Mesenchymal stem cell (in vitro differentiated cells and primary cell): ENCODE data around the gene ZDHHC16.

Experiments
- DNase-seq: peaks from one replicate; pipeline ENCODE4 v3.0.0-alpha.2; 2013
- H2AFZ ChIP-seq: one replicate; pipeline ENCODE4 v1.6.1; 2013; ENCODE audit warnings: low read depth, mild to moderate bottlenecking, control low read depth, inconsistent platforms, low read length, moderate library complexity
- H2AK5ac ChIP-seq: 2 replicates; pipeline ENCODE4 v1.6.1; 2013; ENCODE audit warnings: low read length, moderate library complexity, mild to moderate bottlenecking, inconsistent platforms; ENCODE audit not compliant: severe bottlenecking
- H2BK120ac ChIP-seq: one replicate; pipeline ENCODE4 v1.6.1; 2013; ENCODE audit warnings: low read depth, mild to moderate bottlenecking, inconsistent platforms, low read length, moderate library complexity
- H2BK12ac ChIP-seq, 2 experiments: one replicate each; pipeline ENCODE4 v1.6.1; 2013; ENCODE audit warnings: inconsistent platforms in 2 of 2, low read length in 2 of 2, mild to moderate bottlenecking in 2 of 2, moderate library complexity in 2 of 2, control low read depth in 1 of 2
- H2BK15ac ChIP-seq: one replicate; pipeline ENCODE4 v1.6.1; 2013; ENCODE audit warnings: mild to moderate bottlenecking, low read depth, inconsistent platforms; ENCODE audit not compliant: poor library complexity, severe bottlenecking
- H2BK5ac ChIP-seq: 2 replicates; pipeline ENCODE4 v1.6.1; 2013; ENCODE audit warnings: low read depth, mild to moderate bottlenecking, low read length, control low read depth, inconsistent platforms; ENCODE audit not compliant: poor library complexity, severe bottlenecking
- H3K14ac ChIP-seq, 2 experiments: one replicate each; pipeline ENCODE4 v1.6.1; 2013; ENCODE audit warnings: inconsistent platforms in 2 of 2, low read length in 2 of 2, control low read depth in 1 of 2, mild to moderate bottlenecking in 1 of 2, moderate library complexity in 1 of 2
- H3K18ac ChIP-seq, 2 experiments: one replicate each; pipeline ENCODE4 v1.6.1; 2013; ENCODE audit warnings: inconsistent platforms in 2 of 2, low read length in 2 of 2, control low read depth in 1 of 2, low read depth in 1 of 2, mild to moderate bottlenecking in 1 of 2
- H3K23ac ChIP-seq, 2 experiments: one replicate each; pipeline ENCODE4 v1.6.1; 2013; ENCODE audit warnings: inconsistent platforms in 2 of 2, low read length in 2 of 2, mild to moderate bottlenecking in 2 of 2, moderate library complexity in 2 of 2, control low read depth in 1 of 2
- H3K27ac ChIP-seq: 2 replicates; pipeline ENCODE4 v1.5.1; 2013; ENCODE audit warnings: mild to moderate bottlenecking, moderate library complexity, low read length, control low read depth, inconsistent platforms; ENCODE audit not compliant: poor library complexity, severe bottlenecking
- H3K27me3 ChIP-seq, 2 experiments: 2 replicates each; pipeline versions ENCODE4 v1.6.1 to v1.7.0; 2013; ENCODE audit warnings: low read length in 2 of 2, mild to moderate bottlenecking in 2 of 2, moderate library complexity in 2 of 2, control low read depth in 1 of 2, inconsistent platforms in 1 of 2; ENCODE audit not compliant: control insufficient read depth in 1 of 2, insufficient read depth in 1 of 2
- H3K36me3 ChIP-seq, 2 experiments: 2 replicates each; pipeline versions ENCODE4 v1.6.1 to v1.7.0; 2013; ENCODE audit warnings: low read length in 2 of 2, control low read depth in 1 of 2, inconsistent platforms in 1 of 2, low read depth in 1 of 2, mild to moderate bottlenecking in 1 of 2; ENCODE audit not compliant: insufficient read depth in 2 of 2, control insufficient read depth in 1 of 2
- H3K4ac ChIP-seq, 2 experiments: one replicate each; pipeline ENCODE4 v1.6.1; 2013; ENCODE audit warnings: inconsistent platforms in 2 of 2, low read length in 2 of 2, mild to moderate bottlenecking in 2 of 2, moderate library complexity in 2 of 2, control low read depth in 1 of 2, low read depth in 1 of 2
- H3K4me1 ChIP-seq: 2 replicates; pipeline ENCODE4 v1.6.1; 2013; ENCODE audit warnings: low read depth, low read length, control low read depth; ENCODE audit not compliant: control insufficient read depth, insufficient read depth
- H3K4me2 ChIP-seq: 2 replicates; pipeline ENCODE4 v1.6.1; 2013; ENCODE audit warnings: low read length, mild to moderate bottlenecking, inconsistent platforms; ENCODE audit not compliant: poor library complexity, severe bottlenecking
- H3K4me3 ChIP-seq, 2 experiments: 2 replicates each; pipeline versions ENCODE4 v1.5.1 to v1.7.0; 2013; ENCODE audit warnings: low read length in 2 of 2, mild to moderate bottlenecking in 2 of 2, control low read depth in 1 of 2, low read depth in 1 of 2; ENCODE audit not compliant: insufficient read depth in 1 of 2
- H3K79me1 ChIP-seq: replicated peaks from 2 replicates; pipeline ENCODE4 v1.6.1; 2013; ENCODE audit warnings: mild to moderate bottlenecking, control low read depth, low read length, inconsistent platforms; ENCODE audit not compliant: poor library complexity, severe bottlenecking
- H3K9ac ChIP-seq: 2 replicates; pipeline ENCODE4 v1.7.0; 2013; ENCODE audit warnings: mild to moderate bottlenecking, low read length, moderate library complexity
- H3K9me3 ChIP-seq: 2 replicates; pipeline ENCODE4 v1.7.0; 2013; ENCODE audit warnings: mild to moderate bottlenecking, low read length; ENCODE audit not compliant: control insufficient read depth
- H4K8ac ChIP-seq: one replicate; pipeline ENCODE4 v1.6.1; 2013; ENCODE audit warnings: inconsistent platforms, mild to moderate bottlenecking, low read length, moderate library complexity
- H4K91ac ChIP-seq: one replicate; pipeline ENCODE4 v1.6.1; 2013; ENCODE audit warnings: mild to moderate bottlenecking, low read length, inconsistent platforms
- WGBS: methylation state at CpG from one replicate; pipeline ENCODE4 v1.1.7; 2013; ENCODE audit warnings: mixed read lengths; 5-methylcytosine and 5-hydroxymethylcytosine counted together

The ZDHHC16 gene

GRCh38 chr10:97445357-97445721, 636 bp upstream of the ZDHHC16 start:
- Histone ChIP-seq H3K4me2 (peak overlapping the region; percentile 69), H3K36me3 (peaks cover 13 to 34% of the 10 kb centered on the region in 2 experiments), H3K27me3 (no peaks in the 10 kb centered on the region), H3K79me1 (peaks cover 23% of the 10 kb centered on the region), H2BK5ac (no peak overlapping the region), H2BK15ac (no peak overlapping the region), H3K9ac (peak overlapping the region; percentile 91), H3K9me3 (no peaks in the 10 kb centered on the region), H3K27ac (peak overlapping the region; percentile 36), H3K4ac (peak overlapping the region in 1 of 2 experiments; percentile 95), H4K8ac (peak overlapping the region; percentile 68), H3K23ac (peak overlapping the region in 1 of 2 experiments; percentile 98), H3K14ac (peak overlapping the region in 1 of 2 experiments; percentile 97), H2BK12ac (peak overlapping the region in 1 of 2 experiments; percentile 3), H3K18ac (peak overlapping the region in 1 of 2 experiments; percentile 84), H2AFZ (peak overlapping the region; percentile 95), H3K4me3 (peak overlapping the region; percentile 90 to 96), H3K4me1 (peaks cover 9% of the 10 kb centered on the region), H2AK5ac (no peak overlapping the region), H2BK120ac (no peak overlapping the region), H4K91ac (peak overlapping the region; percentile 84)
- no peak for DNase-seq
- WGBS = 3% methylated on average over 13 of the region's 13 CpGs

GRCh38 chr10:97450828-97451227, 4.9 kb downstream of the ZDHHC16 start:
- Histone ChIP-seq H3K4me1 (peaks cover 16% of the 10 kb centered on the region), H3K23ac (no peak overlapping the region), H3K14ac (no peak overlapping the region), H4K91ac (no peak overlapping the region), H3K27me3 (no peaks in the 10 kb centered on the region), H3K4ac (no peak overlapping the region), H3K79me1 (peaks cover 16% of the 10 kb centered on the region), H4K8ac (no peak overlapping the region), H2BK15ac (no peak overlapping the region), H2AFZ (no peak overlapping the region), H3K27ac (no peak overlapping the region), H3K9me3 (no peaks in the 10 kb centered on the region), H2BK12ac (no peak overlapping the region), H3K4me3 (no peak overlapping the region), H3K9ac (no peak overlapping the region), H2AK5ac (no peak overlapping the region), H3K4me2 (no peak overlapping the region), H3K36me3 (peaks cover 40 to 63% of the 10 kb centered on the region in 2 experiments), H2BK5ac (no peak overlapping the region), H2BK120ac (no peak overlapping the region), H3K18ac (no peak overlapping the region)
- no peak for DNase-seq
- WGBS = 100% methylated on average over 1 of the region's 2 CpGs

DNA sequence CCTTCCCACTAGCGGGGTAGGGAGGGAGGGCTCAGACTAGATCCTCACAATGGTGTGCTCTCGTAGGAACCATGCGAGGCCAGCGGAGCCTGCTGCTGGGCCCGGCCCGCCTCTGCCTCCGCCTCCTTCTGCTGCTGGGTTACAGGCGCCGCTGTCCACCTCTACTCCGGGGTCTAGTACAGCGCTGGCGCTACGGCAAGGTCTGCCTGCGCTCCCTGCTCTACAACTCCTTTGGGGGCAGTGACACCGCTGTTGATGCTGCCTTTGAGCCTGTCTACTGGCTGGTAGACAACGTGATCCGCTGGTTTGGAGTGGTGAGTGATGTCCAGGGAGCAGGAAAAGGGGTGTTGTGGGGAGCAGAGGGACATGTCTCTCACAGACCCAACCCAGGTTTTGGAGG, 5.6 kb downstream of the ZDHHC16 start:
- Histone ChIP-seq H2AK5ac (no peak overlapping the region), H2BK5ac (no peak overlapping the region), H3K18ac (no peak overlapping the region)

DNA sequence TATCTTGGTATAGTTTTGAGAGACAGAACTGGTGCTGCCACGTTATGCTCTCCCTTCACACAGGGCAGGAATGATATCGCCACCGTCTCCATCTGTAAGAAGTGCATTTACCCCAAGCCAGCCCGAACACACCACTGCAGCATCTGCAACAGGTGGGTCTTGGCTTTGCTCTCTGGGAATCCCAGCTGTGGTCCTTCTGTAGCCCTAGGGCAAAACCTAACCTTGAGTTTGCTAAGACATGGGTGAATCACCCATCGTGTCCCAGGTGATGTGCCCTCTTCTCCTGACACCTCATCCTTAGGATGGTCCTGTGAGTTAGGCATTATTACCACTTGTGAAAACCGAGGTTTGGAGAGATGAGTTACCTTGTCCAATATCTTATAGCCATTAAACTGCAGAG, 6.4 kb downstream of the ZDHHC16 start:
- no peak overlapping the region for H3K9ac ChIP-seq
- no peak overlapping the region for H3K4me2 ChIP-seq
- DNase-seq = no peak
- H2BK120ac ChIP-seq = no peak overlapping the region
- no peak overlapping the region for H3K23ac ChIP-seq
- no peak overlapping the region for H3K18ac ChIP-seq
- H3K14ac ChIP-seq = no peak overlapping the region
- no peak overlapping the region for H4K8ac ChIP-seq
- H3K4me3 ChIP-seq = no peak overlapping the region
- H3K4me1 ChIP-seq = peaks cover 10% of the 10 kb centered on the region
- H3K9me3 ChIP-seq = no peaks in the 10 kb centered on the region
- H2AK5ac ChIP-seq = no peak overlapping the region
- H3K27ac ChIP-seq = no peak overlapping the region
- no peak overlapping the region for H4K91ac ChIP-seq
- H2BK12ac ChIP-seq = no peak overlapping the region
- no peak overlapping the region for H2BK15ac ChIP-seq
- H3K79me1 ChIP-seq = peaks cover 16% of the 10 kb centered on the region
- peaks cover 52 to 78% of the 10 kb centered on the region in 2 experiments for H3K36me3 ChIP-seq
- H3K4ac ChIP-seq = no peak overlapping the region
- H2BK5ac ChIP-seq = no peak overlapping the region
- WGBS = 96% methylated on average over 6 of the region's 6 CpGs
- H3K27me3 ChIP-seq = no peaks in the 10 kb centered on the region
- H2AFZ ChIP-seq = no peak overlapping the region

More for the DNA sequence above, 5.6 kb downstream of the ZDHHC16 start:
- Histone ChIP-seq H3K27me3 (no peaks in the 10 kb centered on the region), H3K9ac (no peak overlapping the region), H4K91ac (no peak overlapping the region), H3K9me3 (no peaks in the 10 kb centered on the region), H2BK120ac (no peak overlapping the region), H3K36me3 (peaks cover 45 to 71% of the 10 kb centered on the region in 2 experiments), H3K4me2 (no peak overlapping the region), H2BK15ac (no peak overlapping the region), H2AFZ (no peak overlapping the region), H3K27ac (no peak overlapping the region), H3K14ac (no peak overlapping the region), H4K8ac (no peak overlapping the region), H3K79me1 (peaks cover 16% of the 10 kb centered on the region), H3K4me1 (peaks cover 16% of the 10 kb centered on the region), H3K4me3 (no peak overlapping the region), H3K4ac (no peak overlapping the region), H2BK12ac (no peak overlapping the region), H3K23ac (no peak overlapping the region)
- DNase-seq = no peak
- 95% methylated on average over 17 of the region's 17 CpGs for WGBS
